BJ (cell line): ENCODE data around the gene ZC3H13. TPM values are rescaled to one million over a fixed set of nuclear protein-coding genes. Genes with fewer than 3 reads are reported as not detected.

ENCODE experiments used
- CTCF ChIA-PET: fragments of 350-600 bp; formaldehyde crosslinking; extraction: SDS; loops from one replicate; lab custom pipeline; 2021; ENCODE audit warnings: antibody characterized with exemption, inconsistent platforms; lab: Yijun Ruan, JAX
- POLR2A ChIA-PET: fragments of 300-600 bp; sonication (Branson Sonifier 250); formaldehyde crosslinking; extraction: SDS; loops from one replicate; lab custom pipeline; 2021; ENCODE audit warnings: antibody characterized with exemption; lab: Charles Lee
- DNase-seq: peaks from one replicate; pipeline ENCODE4 v3.0.0-alpha.2; 2011; ENCODE audit warnings: low read depth
- H3K27me3 ChIP-seq: 2 replicates; pipeline ENCODE4 v1.6.0; 2011; ENCODE audit warnings: low read length; ENCODE audit not compliant: control insufficient read depth, insufficient read depth
- H3K36me3 ChIP-seq: 2 replicates; pipeline ENCODE4 v1.5.1; 2011; ENCODE audit warnings: low read length; ENCODE audit not compliant: control insufficient read depth, insufficient read depth
- H3K4me3 ChIP-seq: 2 replicates; pipeline ENCODE4 v1.5.1; 2011; ENCODE audit warnings: low read depth, mild to moderate bottlenecking, control low read depth, low read length
- CTCF ChIP-seq: IDR thresholded peaks from 2 replicates; pipeline ENCODE4 v1.5.1; 2011; ENCODE audit warnings: low read depth, mild to moderate bottlenecking, control low read depth, inconsistent platforms, low read length, moderate library complexity; ENCODE audit not compliant: insufficient read depth
- polyA plus RNA-seq: library from polyadenylated mRNA; depleted of rRNA; stranded (reverse); fragments of >200 nt; gene quantifications from 2 replicates; pipeline ENCODE4 v1.2.3, GENCODE V29; 2011

The ZC3H13 gene
- polyA plus RNA-seq, 1 experiment, result 1.9 TPM

GRCh38 chr13:46015366-46015765 lies 37.2 kb downstream of the ZC3H13 start:
- no peak overlapping the region for H3K4me3 ChIP-seq
- no peak for TF ChIP-seq CTCF
- DNase-seq, result peak; percentile 2
- H3K36me3 ChIP-seq, result peaks cover 1% of the 10 kb centered on the region; the same call in 1 of the 2 replicates
- CTCF ChIA-PET, result no interaction called here
- H3K27me3 ChIP-seq, result no peaks in the 10 kb centered on the region
- POLR2A ChIA-PET, result no interaction called here

- no peak for TF ChIP-seq CTCF
- no peak for DNase-seq
- POLR2A ChIA-PET, result interaction anchor here (0.5 kb wide), 1 partner anchor 273 kb away, joined by 9 read pairs; no protein-coding TSS in a partner anchor
- Histone ChIP-seq H3K27me3 (no peaks in the 10 kb centered on the region), H3K36me3 (peaks cover 1% of the 10 kb centered on the region; the same call in 1 of the 2 replicates), H3K4me3 (no peak overlapping the region)
- CTCF ChIA-PET, result no interaction called here
These were observed 40.1 kb downstream of the ZC3H13 start for GRCh38 chr13:46012404-46012803.

GRCh38 chr13:46010148-46010547 lies 42.4 kb downstream of the ZC3H13 start:
- Histone ChIP-seq H3K4me3 (no peak overlapping the region), H3K27me3 (no peaks in the 10 kb centered on the region), H3K36me3 (peaks cover 3% of the 10 kb centered on the region; the same call in 1 of the 2 replicates)
- CTCF ChIA-PET, result interaction anchor here (1.2 kb wide), 1 partner anchor 388 kb away, joined by 3 read pairs; no protein-coding TSS in a partner anchor
- DNase-seq, result no peak
- TF ChIP-seq CTCF, result peak; percentile 47
- POLR2A ChIA-PET, result no interaction called here

- no peak for DNase-seq
- CTCF ChIA-PET, result no interaction called here
- Histone ChIP-seq H3K36me3 (peaks cover 3% of the 10 kb centered on the region; the same call in 1 of the 2 replicates), H3K27me3 (no peaks in the 10 kb centered on the region), H3K4me3 (no peak overlapping the region)
- TF ChIP-seq CTCF, result no peak
- POLR2A ChIA-PET, result no interaction called here
These were observed 43.9 kb downstream of the ZC3H13 start for GRCh38 chr13:46008631-46009030.

- H3K4me3 ChIP-seq, result no peak overlapping the region
- no peak for DNase-seq
- no peaks in the 10 kb centered on the region for H3K27me3 ChIP-seq
- H3K36me3 ChIP-seq, result peaks cover 3% of the 10 kb centered on the region
- TF ChIP-seq CTCF, result no peak
- ChIA-PET POLR2A (no interaction called here), CTCF (interaction anchor here (1.0 kb wide), 1 partner anchor 13 kb away, joined by 3 read pairs; no protein-coding TSS in a partner anchor)
These were observed 45.7 kb downstream of the ZC3H13 start for GRCh38 chr13:46006688-46007452.
